OCI-LY1 (cell line): ENCODE results near the gene PHF2.

Source experiments
- EZH2 ChIP-seq: fragments of 200-600 bp; sonication (generic), shearing (Covaris generic); IDR thresholded peaks from 2 replicates; pipeline ENCODE4 v1.8.0; 2017; ENCODE audit warnings: borderline replicate concordance, mixed run types, mild to moderate bottlenecking, antibody characterized with exemption, low read length, moderate library complexity, mixed read lengths
- TF ChIP-seq, protein P1 (sequence below): fragments of 200-600 bp; sonication (generic), shearing (Covaris generic); IDR thresholded peaks from 2 replicates; pipeline ENCODE4 v1.5.1; 2017; ENCODE audit warnings: mild to moderate bottlenecking, antibody characterized with exemption, low read length, moderate library complexity, mixed read lengths

DNA sequence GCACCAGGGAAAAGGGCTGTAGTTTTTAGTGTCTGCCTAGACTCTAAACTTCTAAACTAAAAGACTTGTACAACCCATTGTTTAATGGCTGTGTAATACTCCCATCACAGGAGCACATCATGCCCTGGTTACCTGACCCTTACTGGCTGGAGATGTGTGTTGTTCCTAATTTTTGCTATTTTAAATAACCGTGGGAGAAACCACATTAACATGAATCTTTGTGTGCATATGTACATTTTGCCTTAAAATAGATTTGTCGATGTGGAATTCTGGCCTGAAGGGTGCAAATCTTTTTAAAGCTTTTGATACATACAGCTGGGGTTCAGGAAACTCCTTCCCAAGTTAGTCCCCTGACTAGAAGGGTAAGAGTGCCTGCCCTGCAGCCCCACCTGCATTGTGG is 39.7 kb downstream of the PHF2 start:
- TF ChIP-seq, protein P1, sequence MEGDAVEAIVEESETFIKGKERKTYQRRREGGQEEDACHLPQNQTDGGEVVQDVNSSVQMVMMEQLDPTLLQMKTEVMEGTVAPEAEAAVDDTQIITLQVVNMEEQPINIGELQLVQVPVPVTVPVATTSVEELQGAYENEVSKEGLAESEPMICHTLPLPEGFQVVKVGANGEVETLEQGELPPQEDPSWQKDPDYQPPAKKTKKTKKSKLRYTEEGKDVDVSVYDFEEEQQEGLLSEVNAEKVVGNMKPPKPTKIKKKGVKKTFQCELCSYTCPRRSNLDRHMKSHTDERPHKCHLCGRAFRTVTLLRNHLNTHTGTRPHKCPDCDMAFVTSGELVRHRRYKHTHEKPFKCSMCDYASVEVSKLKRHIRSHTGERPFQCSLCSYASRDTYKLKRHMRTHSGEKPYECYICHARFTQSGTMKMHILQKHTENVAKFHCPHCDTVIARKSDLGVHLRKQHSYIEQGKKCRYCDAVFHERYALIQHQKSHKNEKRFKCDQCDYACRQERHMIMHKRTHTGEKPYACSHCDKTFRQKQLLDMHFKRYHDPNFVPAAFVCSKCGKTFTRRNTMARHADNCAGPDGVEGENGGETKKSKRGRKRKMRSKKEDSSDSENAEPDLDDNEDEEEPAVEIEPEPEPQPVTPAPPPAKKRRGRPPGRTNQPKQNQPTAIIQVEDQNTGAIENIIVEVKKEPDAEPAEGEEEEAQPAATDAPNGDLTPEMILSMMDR: no peak
- TF ChIP-seq EZH2: no peak
